HG02759 (cell line): Measurements from ENCODE around the gene GRIK2.

Experiments used
- ATAC-seq: cut with Tn5 transposase; IDR thresholded peaks from one replicate; pipeline ENCODE4 v1.9.1; 2021; ENCODE audit warnings: mild to moderate bottlenecking, moderate library complexity; ENCODE audit not compliant: unreplicated experiment

GRIK2 gene

DNA sequence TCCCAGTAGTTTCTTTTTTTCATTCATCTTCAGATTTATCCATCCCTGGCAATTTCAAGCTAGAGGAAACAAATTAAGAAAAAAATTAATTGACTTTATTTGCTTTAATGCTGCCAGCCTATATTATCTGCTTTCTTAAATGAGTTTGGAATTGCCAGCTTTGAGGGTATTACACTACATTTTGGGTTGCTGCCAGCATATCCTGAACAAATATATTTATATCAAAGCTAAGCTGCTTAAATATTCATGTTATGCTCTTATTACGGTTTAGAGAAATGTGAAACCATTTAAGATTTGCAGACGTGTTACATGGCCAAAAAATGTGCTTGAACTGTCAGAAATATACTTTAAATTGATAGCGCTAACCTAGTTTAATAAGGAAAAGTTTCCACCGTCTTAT, 59.7 kb downstream of the GRIK2 start:
- no peak for ATAC-seq

DNA sequence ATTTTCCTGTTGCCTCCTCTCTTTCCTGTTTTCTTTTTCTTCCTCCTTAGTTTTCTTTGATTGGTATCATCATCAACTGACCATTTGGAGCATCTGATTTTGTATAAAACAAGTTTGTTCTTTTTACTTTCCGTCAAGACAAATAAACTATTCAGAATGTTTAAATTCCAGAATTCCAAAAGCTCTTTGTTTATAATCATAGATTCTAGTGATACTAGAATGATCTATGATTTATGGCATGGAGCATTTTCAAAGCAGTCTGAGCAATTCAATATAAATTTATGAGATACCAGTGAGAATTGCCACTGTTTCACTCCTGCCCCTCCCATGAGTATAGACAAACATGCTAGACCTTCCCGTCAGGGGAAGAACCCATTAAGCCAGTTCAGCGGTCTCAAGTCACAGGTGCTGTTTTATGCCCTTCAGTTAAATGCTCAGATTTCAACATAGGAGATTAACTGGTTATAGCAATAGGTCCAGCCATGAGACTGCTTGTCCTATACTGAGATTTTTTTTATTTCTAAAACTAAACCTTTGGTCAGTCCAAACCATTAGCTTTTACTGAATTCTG, 60.7 kb downstream of the GRIK2 start:
- ATAC-seq, result no peak

DNA sequence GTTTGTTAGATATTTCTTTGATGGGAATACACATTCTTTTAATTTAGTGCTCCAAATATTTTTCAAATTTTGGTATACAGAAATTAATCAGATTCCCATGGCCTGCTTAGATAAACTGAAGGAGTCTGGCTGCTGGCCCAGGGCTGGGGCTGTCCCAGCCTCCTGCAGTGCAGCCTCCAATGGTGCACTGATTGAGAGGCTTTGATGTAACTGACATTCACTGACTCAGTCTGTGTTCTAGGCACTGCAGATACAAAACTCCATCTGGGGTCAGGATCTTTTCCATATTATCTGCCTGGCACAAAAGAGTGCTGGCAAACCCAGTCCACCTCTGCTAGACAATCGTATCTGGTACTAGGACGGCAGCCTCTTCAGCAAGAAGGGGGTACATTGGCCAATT, 64.8 kb downstream of the GRIK2 start:
- ATAC-seq, result no peak

DNA sequence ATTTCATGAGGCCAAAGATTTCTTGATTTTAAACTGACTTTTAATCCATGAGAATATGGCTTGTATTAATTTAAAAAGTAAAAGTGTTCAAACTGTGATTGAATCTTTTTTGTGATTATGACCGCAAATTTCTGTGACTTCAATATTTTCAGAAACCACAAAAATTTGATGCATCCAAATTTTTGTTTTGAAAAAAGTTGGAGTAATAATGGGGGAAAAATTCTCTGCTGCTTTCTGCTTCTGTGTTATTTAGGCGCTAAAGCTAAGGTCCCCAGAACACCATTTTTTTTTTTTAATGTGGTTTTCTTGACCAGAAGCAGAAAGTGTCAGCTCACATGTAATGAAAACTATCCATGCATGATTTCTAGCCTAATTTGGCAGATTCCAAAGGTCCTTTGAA, 65.3 kb downstream of the GRIK2 start:
- no peak for ATAC-seq

DNA sequence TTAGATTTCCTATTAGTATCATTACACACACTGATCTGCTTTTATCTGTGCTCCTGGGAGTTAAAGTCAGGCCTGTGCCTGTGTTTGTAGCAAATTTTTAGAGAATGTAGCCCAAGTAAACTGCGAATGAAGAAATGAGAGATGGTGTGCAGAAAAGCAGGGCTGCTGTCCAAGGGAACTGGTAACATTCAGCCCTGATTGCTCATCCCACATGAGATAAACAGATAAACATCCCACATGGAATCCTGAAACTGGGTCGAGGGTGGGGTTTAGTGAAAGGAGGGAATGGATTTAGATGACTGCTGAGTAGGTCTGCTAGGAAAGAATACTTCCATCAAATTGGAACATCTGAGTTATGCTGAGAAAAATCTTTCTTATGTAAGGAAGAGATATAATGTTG, 69.1 kb downstream of the GRIK2 start:
- no peak for ATAC-seq

DNA sequence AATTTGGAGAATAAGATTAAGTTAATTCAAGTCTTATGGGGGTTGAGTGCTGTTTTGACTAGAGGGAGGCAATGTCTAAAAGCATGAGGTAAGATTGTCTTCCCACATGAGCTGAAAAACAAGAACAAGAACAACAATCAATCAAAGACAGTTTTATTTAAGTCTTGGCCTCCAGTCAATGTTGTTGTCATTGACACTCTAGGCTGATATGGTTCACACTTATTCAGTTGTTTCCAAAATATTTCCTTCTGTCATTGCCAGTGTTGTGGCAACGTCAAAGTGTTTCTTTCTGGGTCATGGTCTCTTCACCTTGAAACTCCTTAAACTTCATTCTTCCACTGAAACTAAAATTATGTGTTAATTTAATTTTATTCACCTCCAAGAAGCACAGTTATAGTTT, 72.4 kb downstream of the GRIK2 start:
- ATAC-seq, result no peak

DNA sequence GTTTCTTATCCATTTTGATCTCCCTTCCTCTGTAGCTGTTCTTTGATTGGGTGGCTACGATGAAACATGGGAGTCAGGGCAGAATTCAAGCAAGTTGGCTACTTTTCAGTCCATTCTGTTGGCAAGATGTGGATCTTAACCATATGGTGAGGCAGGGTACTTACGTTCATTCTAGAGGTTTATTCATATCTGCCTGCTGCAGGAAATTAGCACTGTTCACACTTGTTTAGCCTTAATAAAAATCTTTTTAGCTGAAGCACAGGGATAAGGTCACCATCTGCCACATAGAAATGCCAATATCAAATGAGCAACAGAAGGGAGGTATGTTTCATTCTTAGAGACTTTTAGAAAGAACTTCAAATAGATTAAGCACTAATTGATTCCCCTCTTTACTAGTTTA, 83.9 kb downstream of the GRIK2 start:
- no peak for ATAC-seq

DNA sequence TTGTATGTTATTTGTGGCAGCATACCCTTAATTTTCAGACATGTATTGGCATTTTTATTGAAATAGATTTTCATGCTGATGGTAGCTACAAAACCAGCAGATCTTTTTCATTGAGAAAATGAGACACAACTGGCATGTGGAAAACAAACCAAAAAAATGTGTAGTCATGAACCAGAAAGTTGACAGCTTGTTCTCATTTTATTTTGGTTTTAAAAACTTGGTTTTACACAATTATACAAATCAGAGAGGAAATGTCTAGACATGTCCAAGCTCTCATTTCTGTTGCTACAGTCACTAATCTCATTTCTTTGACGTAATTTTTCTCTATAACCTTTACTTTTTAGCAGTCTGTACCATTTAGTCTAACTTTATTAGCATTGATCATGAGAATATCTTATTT, 85.4 kb downstream of the GRIK2 start:
- no peak for ATAC-seq

DNA sequence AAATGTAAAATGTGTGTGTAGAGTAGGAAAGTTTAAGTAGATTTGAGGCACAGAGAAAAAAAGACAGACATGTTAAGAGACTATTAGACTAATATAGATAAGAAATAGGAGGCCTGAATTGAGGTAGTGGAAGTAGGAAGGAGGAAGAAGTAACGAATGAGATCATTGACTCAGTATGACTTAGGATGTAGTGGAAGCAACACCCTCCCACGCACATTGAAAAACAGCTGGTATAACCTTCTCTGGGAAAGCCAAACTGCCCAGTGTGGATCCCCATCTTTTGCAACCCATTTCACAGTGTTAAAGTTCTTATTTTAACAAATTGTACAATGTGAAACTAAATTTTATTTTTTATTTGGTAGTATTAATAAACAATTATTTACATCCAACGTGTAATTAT, 89.1 kb downstream of the GRIK2 start:
- ATAC-seq, result no peak

DNA sequence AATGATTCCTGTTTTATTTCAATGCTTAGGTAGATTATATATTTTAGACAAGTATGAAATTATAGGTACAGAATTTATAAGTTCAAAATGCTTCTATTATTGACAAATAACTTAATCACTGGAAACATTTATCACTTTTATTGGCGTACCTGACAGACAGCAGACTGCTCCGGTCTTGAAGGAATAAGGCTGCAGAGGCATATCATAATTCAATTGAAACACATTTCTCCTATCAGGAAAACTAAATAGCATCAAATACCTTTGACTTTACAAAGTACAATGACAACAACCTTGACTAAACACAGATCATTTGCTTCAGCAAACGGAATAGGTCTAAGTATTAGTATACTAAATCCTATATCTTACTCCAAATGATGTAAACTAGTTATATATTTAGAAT, 91.3 kb downstream of the GRIK2 start:
- ATAC-seq, result no peak

DNA sequence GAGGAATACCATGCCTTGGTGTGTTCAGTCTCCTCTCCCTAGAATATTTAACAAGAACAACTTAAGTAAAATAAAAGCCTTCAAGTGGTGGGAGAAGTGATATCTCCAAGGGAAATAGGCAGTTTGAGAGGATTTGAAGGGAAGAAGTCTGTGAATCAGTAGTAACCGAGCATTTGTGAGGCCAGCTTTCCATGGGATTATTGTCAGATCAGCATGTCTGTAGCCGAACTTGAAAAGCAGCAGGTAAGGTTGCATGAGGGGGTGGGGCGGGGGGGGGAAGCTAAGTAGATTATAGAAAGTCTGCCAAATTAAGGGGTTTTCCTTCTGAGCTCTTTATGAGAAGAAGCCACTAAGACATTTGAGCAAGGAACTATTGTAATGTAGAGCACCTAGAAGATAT, 92.6 kb downstream of the GRIK2 start:
- no peak for ATAC-seq

DNA sequence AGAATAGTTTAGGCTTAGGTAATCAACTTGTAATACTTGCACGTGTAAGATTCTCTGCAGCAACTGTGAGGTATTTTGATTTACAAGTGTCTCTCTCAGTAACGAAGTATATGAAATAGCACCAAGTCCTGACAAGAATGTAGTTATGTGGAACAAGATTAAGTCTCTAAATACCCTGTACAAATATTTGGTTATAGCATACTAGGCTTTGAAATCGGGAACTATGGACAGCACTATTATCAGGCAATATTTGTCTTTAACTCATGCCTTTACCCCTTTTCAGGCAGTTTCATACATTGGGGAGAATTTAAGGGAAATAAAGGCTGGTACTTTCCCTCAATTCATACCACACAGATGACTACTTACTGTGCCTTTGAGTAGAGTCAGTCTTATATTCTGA, 93.2 kb downstream of the GRIK2 start:
- ATAC-seq, result no peak

DNA sequence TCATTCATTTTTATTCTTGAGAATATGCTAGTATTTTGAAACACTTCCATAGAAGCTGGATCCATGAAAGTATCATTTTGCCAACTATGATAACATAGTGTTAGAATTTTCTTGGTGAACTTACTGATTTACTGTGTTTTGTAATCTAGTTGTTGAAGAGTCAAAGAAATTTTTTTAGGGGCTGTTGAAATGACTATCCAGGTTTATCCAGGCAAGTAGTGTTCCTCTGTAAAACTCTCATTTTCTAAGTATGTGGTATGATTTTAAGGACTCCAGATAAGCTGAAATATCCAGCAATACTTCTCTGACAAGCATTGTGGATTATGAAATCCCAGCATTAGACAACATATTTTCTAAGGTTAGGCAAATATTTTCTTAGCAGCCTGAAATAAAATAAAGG, 95.9 kb downstream of the GRIK2 start:
- ATAC-seq, result no peak

DNA sequence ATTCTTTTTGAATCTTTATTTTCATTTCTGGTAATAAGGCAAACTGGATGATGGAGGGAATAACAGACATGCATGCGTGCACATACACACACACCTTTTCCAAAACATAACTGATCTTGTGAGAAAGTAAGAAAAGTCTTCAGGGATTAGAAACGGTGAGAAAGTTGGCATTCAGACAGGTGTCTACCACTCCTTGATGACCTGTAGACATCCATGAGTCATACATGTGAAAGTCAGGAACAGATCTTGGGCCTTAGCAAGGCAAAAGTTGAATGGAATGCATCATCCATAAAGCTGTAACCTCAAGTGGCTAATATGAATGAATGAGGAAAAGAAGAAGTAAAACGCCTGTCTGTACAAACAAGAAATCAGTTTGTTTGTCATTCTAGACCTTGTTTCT, 97.3 kb downstream of the GRIK2 start:
- no peak for ATAC-seq

DNA sequence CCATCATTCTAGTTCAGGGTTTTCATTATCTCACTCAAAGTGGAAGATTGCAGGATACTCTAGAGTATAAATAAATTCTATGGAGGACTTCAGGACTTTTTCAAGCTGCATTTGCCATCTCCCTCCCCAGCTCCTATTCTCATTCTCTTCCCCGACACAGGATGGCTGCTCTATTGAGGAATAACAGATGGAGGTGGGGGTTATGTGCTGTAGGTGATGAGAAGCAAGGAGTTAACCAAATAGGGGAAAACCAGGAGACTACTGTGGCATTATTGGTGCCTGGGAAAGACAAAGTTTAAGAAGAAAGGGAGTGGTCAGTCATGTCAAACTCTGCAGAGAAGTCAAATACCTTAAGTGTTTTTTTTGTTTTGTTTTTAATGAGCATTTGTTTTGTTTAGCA, 109.3 kb downstream of the GRIK2 start:
- ATAC-seq, result no peak

DNA sequence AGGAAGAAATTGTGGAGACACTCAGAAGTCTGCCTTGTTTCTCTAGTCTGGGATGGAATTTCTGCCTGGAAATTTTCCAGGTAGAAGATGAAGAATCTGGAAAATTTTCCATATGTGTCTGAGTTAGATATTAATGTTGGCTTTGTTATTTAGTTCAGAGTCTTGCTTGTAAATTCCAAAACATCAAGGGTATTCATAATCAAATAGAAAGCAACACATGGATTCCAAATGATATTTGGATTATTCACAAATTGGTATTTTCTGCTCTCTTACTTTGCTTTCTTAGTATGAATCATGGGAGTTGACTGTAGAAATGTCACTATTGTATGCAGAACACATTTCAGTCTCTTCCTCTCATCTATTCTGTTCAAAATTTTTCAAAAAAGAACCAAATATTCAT, 116.0 kb downstream of the GRIK2 start:
- no peak for ATAC-seq

DNA sequence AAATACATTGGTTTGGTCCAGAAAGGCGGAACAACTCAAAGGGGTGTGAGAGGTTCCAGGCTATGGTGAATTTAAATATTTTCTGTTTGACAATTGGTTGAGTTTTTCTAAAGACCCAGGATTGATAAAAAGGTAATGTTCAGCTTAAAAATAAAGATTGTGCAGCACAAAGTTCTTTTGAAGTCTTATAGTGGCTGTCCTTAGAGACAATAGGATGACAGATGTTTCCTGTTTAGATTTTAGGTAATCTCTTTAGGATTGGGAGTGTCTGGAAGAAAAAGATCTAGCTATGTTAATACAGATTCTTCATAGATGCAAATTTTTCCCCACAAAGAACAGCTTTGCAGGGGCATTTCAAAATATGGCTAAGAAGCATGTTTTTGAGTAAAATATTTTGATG, 119.7 kb downstream of the GRIK2 start:
- no peak for ATAC-seq

DNA sequence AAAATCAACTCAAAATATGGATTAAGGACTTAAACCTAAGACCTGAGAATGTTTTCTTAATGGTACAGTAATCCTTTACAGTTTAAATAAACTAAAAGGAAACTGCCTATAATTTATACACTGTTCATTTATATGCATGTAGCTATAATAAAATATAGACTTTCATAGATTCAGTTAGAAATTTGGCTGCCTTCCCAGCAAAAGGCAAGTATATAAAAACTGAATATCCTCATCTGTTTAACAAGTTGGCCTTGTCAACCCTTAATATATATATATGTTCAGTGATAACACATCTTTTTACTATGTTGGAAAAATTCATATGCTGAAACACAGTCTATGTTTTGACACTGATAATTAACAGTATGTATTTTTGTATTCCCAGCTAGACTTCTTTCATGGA, 123.1 kb downstream of the GRIK2 start:
- no peak for ATAC-seq

DNA sequence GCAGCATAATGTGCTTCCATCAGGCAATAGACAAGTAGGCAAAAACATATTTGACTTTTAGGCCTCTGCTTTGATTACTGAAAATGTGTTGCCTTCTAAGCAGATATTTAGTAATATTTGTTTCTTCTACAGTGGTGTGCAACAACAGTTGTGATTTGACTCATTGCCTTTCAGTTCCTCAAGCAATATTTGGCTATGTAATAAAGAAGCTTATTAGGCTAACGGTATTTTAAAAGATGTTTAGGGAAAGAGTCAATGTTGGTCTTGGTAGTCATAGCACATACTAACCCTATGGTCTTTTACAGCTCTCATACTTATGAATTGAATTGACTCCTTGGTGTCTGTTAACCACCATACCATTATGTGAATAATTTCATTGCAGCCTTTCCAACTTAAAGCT, 124.1 kb downstream of the GRIK2 start:
- ATAC-seq, result peak; percentile 78

DNA sequence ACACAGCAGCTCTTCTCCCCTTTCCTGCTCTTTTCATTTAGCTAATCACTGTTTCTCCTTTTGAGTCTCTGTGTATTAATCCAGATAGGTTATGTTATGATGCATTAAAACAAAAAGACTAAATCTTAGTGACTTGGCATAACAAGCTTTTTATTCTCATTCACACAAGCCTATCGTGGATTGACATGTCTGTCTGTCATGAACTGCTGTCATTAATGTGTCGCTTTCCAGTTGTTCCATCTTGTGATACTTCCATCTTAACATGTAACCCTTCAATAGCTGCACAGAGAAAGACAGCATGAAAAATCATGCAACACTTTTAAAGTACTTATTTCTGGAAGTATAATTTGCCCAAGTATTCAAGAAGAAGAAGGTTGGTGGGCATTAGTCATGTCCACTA, 128.7 kb downstream of the GRIK2 start:
- ATAC-seq, result no peak

DNA sequence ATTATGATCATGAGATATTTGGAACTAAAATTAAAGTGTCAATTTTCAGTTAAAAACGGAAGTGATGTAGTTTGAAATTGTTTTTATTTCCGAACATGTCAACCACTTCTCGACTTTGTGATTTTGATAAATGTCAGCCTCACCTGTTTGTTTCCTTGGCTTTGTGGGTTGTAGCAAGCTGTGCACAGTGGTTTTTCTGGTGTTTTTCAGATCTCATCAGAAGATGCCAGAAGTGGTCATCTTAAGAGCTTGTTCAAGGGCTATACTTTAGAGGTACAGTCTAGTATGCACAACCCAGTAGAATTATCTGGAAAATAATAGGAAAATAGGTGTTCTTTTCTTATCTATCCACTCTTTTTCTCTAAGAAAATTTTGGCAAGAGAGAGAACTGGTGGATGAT, 134.0 kb downstream of the GRIK2 start:
- ATAC-seq, result no peak

DNA sequence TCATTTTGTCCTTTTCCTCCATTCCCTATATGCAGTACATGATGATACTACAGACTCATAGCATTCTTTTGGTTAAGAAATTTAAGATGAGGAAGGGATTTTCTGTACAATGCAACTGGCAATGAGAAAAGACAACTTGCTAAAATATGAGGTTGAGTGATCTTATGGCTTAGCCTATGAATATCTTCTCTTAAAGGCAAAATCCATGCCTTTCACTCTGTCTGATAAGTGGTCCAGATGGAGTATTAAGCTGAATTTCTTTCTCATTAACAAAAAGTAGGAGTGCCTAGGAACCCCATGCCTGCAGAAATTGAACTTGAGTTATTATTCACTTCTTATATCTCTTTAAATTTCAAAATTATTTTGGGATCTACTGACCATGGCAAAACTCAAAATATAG, 135.3 kb downstream of the GRIK2 start:
- ATAC-seq, result no peak

DNA sequence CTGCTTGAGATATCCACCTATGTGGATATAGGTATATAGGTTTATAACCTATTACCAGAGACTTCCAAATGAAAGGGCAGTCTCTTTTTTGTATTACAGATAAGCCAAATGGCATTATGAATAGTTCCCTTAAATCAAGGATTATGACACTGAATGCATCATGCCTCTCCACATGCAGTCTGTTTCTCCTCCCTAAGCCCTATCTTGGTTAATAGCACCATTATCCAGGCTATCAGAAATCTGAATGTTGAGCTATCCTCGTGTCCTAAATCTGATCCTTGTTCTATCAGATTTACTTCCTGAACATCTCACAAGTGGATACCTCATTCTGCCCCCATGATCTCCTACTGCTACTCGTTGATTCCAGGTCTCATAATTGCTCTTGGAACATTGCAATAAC, 138.0 kb downstream of the GRIK2 start:
- no peak for ATAC-seq

DNA sequence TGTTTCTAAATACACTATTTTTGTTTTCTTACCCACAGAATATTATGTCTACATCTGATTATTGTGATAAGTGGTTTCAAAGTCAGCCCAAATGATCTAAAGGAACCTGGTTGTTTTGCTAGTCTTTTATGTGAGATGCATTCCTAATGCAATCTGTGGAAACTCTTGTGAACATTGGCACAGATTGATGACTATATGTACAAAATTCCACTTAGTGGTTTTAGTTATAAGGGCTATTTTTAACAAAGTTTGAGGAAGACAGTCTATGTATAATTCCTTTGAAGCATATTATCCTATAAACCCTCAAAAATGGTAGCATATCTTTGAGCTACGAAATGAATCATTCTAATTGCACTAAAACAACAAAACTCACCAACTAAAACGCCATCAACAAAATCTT, 140.9 kb downstream of the GRIK2 start:
- ATAC-seq, result no peak
